Panc1 (cell line): Measurements from ENCODE around the gene MYF5. TPM values are rescaled to one million over a fixed set of nuclear protein-coding genes. Genes with fewer than 3 reads are reported as not detected.

Experiments used
- ATAC-seq: fragments of 200-7000 bp; cut with Tn5 transposase; 2 replicates; pipeline ENCODE4 v1.9.1; 2020; ENCODE audit warnings: mild to moderate bottlenecking, moderate library complexity
- BruUV-seq: library from RNA; stranded (reverse); fragments of 400-500 nt; replicated peaks from 2 replicates; lab custom pipeline; 2021; lab: Mats Ljungman, UMichigan
- CTCF ChIA-PET: fragments of 300-600 bp; sonication (Branson Sonifier 250); formaldehyde crosslinking; loops from one replicate; lab custom pipeline; 2022; ENCODE audit warnings: antibody characterized with exemption; lab: Charles Lee
- POLR2A ChIA-PET: fragments of 300-600 bp; sonication (Branson Sonifier 250); formaldehyde crosslinking; loops from one replicate; lab custom pipeline; 2022; ENCODE audit warnings: antibody characterized with exemption; lab: Charles Lee
- DNase-seq: peaks from one replicate; pipeline ENCODE4 v3.0.0-alpha.2; 2010; ENCODE audit warnings: low read depth, low spot score
- H3K27ac ChIP-seq: 2 replicates; pipeline ENCODE4 v1.5.1; 2011; ENCODE audit warnings: mild to moderate bottlenecking, low read length, inconsistent platforms
- H3K27me3 ChIP-seq: fragments of 200-500 bp; sonication (Bioruptor generic); 2 replicates; pipeline ENCODE4 v1.6.0; 2014; ENCODE audit warnings: low read length, inconsistent platforms; ENCODE audit not compliant: control insufficient read depth, insufficient read depth
- H3K36me3 ChIP-seq: fragments of 200-500 bp; sonication (Bioruptor generic); 2 replicates; pipeline ENCODE4 v1.5.1; 2014; ENCODE audit warnings: inconsistent platforms, mild to moderate bottlenecking, low read length, moderate library complexity; ENCODE audit not compliant: control insufficient read depth, insufficient read depth
- H3K4me1 ChIP-seq: 2 replicates; pipeline ENCODE4 v1.5.1; 2011; ENCODE audit warnings: inconsistent platforms, mild to moderate bottlenecking, low read length, moderate library complexity; ENCODE audit not compliant: control insufficient read depth, insufficient read depth
- H3K4me3 ChIP-seq, 2 experiments: 2 replicates each; pipeline ENCODE4 v1.5.1; 2011 to 2012; ENCODE audit warnings: low read depth in 2 of 2, low read length in 2 of 2, mild to moderate bottlenecking in 2 of 2, inconsistent platforms in 1 of 2, moderate library complexity in 1 of 2
- H3K9me3 ChIP-seq: fragments of 200-500 bp; sonication (Bioruptor generic); 2 replicates; pipeline ENCODE4 v1.5.1; 2014; ENCODE audit warnings: low read depth, mild to moderate bottlenecking, inconsistent platforms, low read length, moderate library complexity; ENCODE audit not compliant: control insufficient read depth, insufficient read depth
- CTCF ChIP-seq: fragments of 450-650 bp; IDR thresholded peaks from 2 replicates; pipeline ENCODE4 v1.5.1; 2017; ENCODE audit warnings: mild to moderate bottlenecking
- POLR2AphosphoS5 ChIP-seq: IDR thresholded peaks from 2 replicates; pipeline ENCODE4 v1.6.1; 2012; ENCODE audit warnings: mild to moderate bottlenecking, low read depth, low read length, moderate library complexity
- REST ChIP-seq, 2 experiments: IDR thresholded peaks; 2 replicates each; pipeline ENCODE4 v1.6.1; 2011 to 2012; ENCODE audit warnings: low read depth in 2 of 2, control low read depth in 1 of 2, low read length in 1 of 2, mild to moderate bottlenecking in 1 of 2, moderate library complexity in 1 of 2; ENCODE audit not compliant: insufficient read depth in 1 of 2
- SIN3A ChIP-seq: IDR thresholded peaks from 2 replicates; pipeline ENCODE4 v1.6.1; 2012; ENCODE audit warnings: low read depth, mild to moderate bottlenecking, low read length, moderate library complexity, borderline replicate concordance; ENCODE audit not compliant: insufficient read depth
- TCF7L2 ChIP-seq: IDR thresholded peaks from 2 replicates; pipeline ENCODE4 v1.6.1; 2011; ENCODE audit warnings: mild to moderate bottlenecking, low read depth, low read length, inconsistent platforms
- in situ Hi-C: cut with HindIII; loops from 2 replicates; pipeline ENCODE4 v1.10.0; 2016; ENCODE audit warnings: low sequenced_read_pairs, low pct_unique_long_range_greater_than_20kb
- intact Hi-C: fragments of 100-400 bp; cut with micrococcal nuclease; formaldehyde crosslinking; loops from one replicate; pipeline ENCODE4 v1.10.0; 2022; ENCODE audit not compliant: unreplicated experiment
- total RNA-seq: library from RNA; stranded (reverse); gene quantifications from one replicate; pipeline ENCODE4 v1.2.1, GENCODE V29; 2021; ENCODE audit not compliant: unreplicated experiment

The MYF5 gene
- total RNA-seq, 1 experiment from 2014 or later = not detected

- no peak for ATAC-seq
- no peak for DNase-seq
- intact Hi-C loops (no loop called here), in situ Hi-C loops (no loop called here)
- no peak for TF ChIP-seq CTCF
- no peak for TF ChIP-seq REST (IDR thresholded peaks at IDR 0.05; ENCODE audit: insufficient read depth in 1 of 2, low read depth in 2 of 2, low read length in 1 of 2)
- no peak for TF ChIP-seq TCF7L2
- TF ChIP-seq POLR2AphosphoS5 = no peak
- TF ChIP-seq SIN3A = no peak
- Histone ChIP-seq H3K27ac (no peak overlapping the region), H3K4me1 (no peaks in the 10 kb centered on the region), H3K27me3 (no peaks in the 10 kb centered on the region), H3K9me3 (no peaks in the 10 kb centered on the region), H3K36me3 (no peaks in the 10 kb centered on the region), H3K4me3 (no peak overlapping the region)
- POLR2A ChIA-PET = no interaction called here
- CTCF ChIA-PET = no interaction called here
- no TSS peak for BruUV-seq
Observed at GRCh38 chr12:80676856-80677255, 39.9 kb upstream of the MYF5 start.

- no peak for DNase-seq
Observed at GRCh38 chr12:80677994-80678393, 38.7 kb upstream of the MYF5 start.

More at GRCh38 chr12:80677994-80678393, 38.7 kb upstream of the MYF5 start:
- intact Hi-C loops = no loop called here
- ChIA-PET POLR2A (no interaction called here), CTCF (no interaction called here)
- Histone ChIP-seq H3K27ac (no peak overlapping the region), H3K36me3 (no peaks in the 10 kb centered on the region), H3K27me3 (no peaks in the 10 kb centered on the region), H3K9me3 (no peaks in the 10 kb centered on the region), H3K4me1 (no peaks in the 10 kb centered on the region), H3K4me3 (no peak overlapping the region)
- in situ Hi-C loops = no loop called here
- no TSS peak for BruUV-seq
- TF ChIP-seq POLR2AphosphoS5 = no peak
- no peak for TF ChIP-seq CTCF
- no peak for ATAC-seq
